Gastroesophageal sphincter (tissue), 4 donors: ENCODE results near the gene FGFR4. TPM values are rescaled to one million over a fixed set of nuclear protein-coding genes. Genes with fewer than 3 reads are reported as not detected.
A peak's percentile ranks its signal among the peaks of the same experiment; 100 is the strongest.

Experiments used
- ATAC-seq: fragments of 150-250 bp; one replicate; pipeline ENCODE4 v1.9.1; 2016; ENCODE audit warnings: mild to moderate bottlenecking, moderate library complexity
- H3K27ac ChIP-seq, 4 donors: fragments of 200-600 bp; sonication (generic) in 3 of 4; 1 replicate in 3 of 4; 2 replicates in 1 of 4; pipeline ENCODE4 v1.5.1; 2016 to 2019
- H3K27me3 ChIP-seq: fragments of 200-600 bp; sonication (generic); one replicate; pipeline ENCODE4 v1.5.1; 2019
- H3K36me3 ChIP-seq, 2 donors: fragments of 200-600 bp; sonication (generic); one replicate each; pipeline ENCODE4 v1.5.1; 2019; ENCODE audit warnings: control low read depth in 1 of 2
- H3K4me1 ChIP-seq, 3 donors: fragments of 200-600 bp; sonication (generic); 1 replicate in 2 of 3; 2 replicates in 1 of 3; pipeline ENCODE4 v1.5.1; 2016 to 2019; ENCODE audit warnings: control low read depth in 2 of 3
- H3K4me3 ChIP-seq, 2 donors: fragments of 200-600 bp; sonication (generic); one replicate each; pipeline ENCODE4 v1.5.1; 2019; ENCODE audit warnings: mild to moderate bottlenecking in 1 of 2, moderate library complexity in 1 of 2
- H3K9me3 ChIP-seq, 3 donors: fragments of 200-600 bp; sonication (generic); one replicate each; pipeline ENCODE4 v1.5.1; 2017 to 2019; ENCODE audit warnings: control low read depth in 2 of 3
- CTCF ChIP-seq, 4 experiments: fragments of 200-600 bp in 2 of 4; fragments of 450-650 bp in 2 of 4; sonication (generic) in 1 of 4; IDR thresholded peaks; one replicate each; pipeline ENCODE4 v1.5.1; 2017 to 2019; ENCODE audit warnings: antibody characterized with exemption in 4 of 4, mild to moderate bottlenecking in 2 of 4, moderate library complexity in 2 of 4
- EP300 ChIP-seq: sonication (generic); formaldehyde crosslinking; IDR thresholded peaks from one replicate; pipeline ENCODE4 v1.6.1; 2017; ENCODE audit warnings: antibody characterized with exemption, mild to moderate bottlenecking
- POLR2A ChIP-seq, 2 donors: fragments of 450-650 bp; IDR thresholded peaks; one replicate each; pipeline ENCODE4 v1.6.1; 2017; ENCODE audit warnings: antibody characterized with exemption in 2 of 2, mild to moderate bottlenecking in 2 of 2, moderate library complexity in 1 of 2
- POLR2AphosphoS5 ChIP-seq: sonication (generic); formaldehyde crosslinking; IDR thresholded peaks from one replicate; pipeline ENCODE4 v1.6.1; 2017; ENCODE audit warnings: antibody characterized with exemption
- WGBS, 2 donors: methylation state at CpG; one replicate each; pipeline ENCODE4 v1.1.5; 2018; ENCODE audit warnings: low coverage in 1 of 2; 5-methylcytosine and 5-hydroxymethylcytosine counted together
- total RNA-seq, 4 donors: library from RNA; depleted of rRNA; stranded (reverse); fragments of >200 nt; gene quantifications; one replicate each; pipeline ENCODE4 v1.1.0, GENCODE V29; 2016

The FGFR4 gene
- total RNA-seq, 4 donors from 2014 or later = 3.0 to 7.4 (median 6.6) TPM

GRCh38 chr5:177089127-177089526 lies 2.4 kb downstream of the FGFR4 start:
- peak; percentile 67 for ATAC-seq
- H3K27me3 ChIP-seq = peaks cover 71% of the 10 kb centered on the region
- H3K27ac ChIP-seq = peak overlapping the region in 1 of 4 donors; percentile 19

GRCh38 chr5:177089825-177090641 lies 3.3 kb downstream of the FGFR4 start:
- peaks cover 64% of the 10 kb centered on the region for H3K27me3 ChIP-seq
- 54 to 93% methylated on average over 3 to 5 of the region's 21 CpGs for WGBS, 2 donors
- H3K27ac ChIP-seq = no peak overlapping the region
- no peak for TF ChIP-seq EP300
- no peak for TF ChIP-seq CTCF (IDR thresholded peaks at IDR 0.05)
- no peak for TF ChIP-seq POLR2AphosphoS5
- no peak for TF ChIP-seq POLR2A (IDR thresholded peaks at IDR 0.05)
- peaks cover 0 to 56% (median 8%) of the 10 kb centered on the region in 3 donors for H3K4me1 ChIP-seq
- H3K36me3 ChIP-seq = no peaks in the 10 kb centered on the region
- H3K9me3 ChIP-seq = no peaks in the 10 kb centered on the region
- ATAC-seq = no peak
- no peak overlapping the region for H3K4me3 ChIP-seq

More at GRCh38 chr5:177089127-177089526, 2.4 kb downstream of the FGFR4 start:
- Histone ChIP-seq H3K4me3 (no peak overlapping the region), H3K36me3 (no peaks in the 10 kb centered on the region), H3K4me1 (peaks cover 0 to 47% (median 4%) of the 10 kb centered on the region in 3 donors), H3K9me3 (no peaks in the 10 kb centered on the region)
- 70 to 72% methylated on average over 2 to 3 of the region's 5 CpGs for WGBS, 2 donors
- no peak for TF ChIP-seq POLR2AphosphoS5
- TF ChIP-seq CTCF (IDR thresholded peaks at IDR 0.05) = no peak
- TF ChIP-seq EP300 = no peak
- TF ChIP-seq POLR2A (IDR thresholded peaks at IDR 0.05) = no peak

GRCh38 chr5:177090813-177091212 lies 4.1 kb downstream of the FGFR4 start:
- Histone ChIP-seq H3K4me1 (peaks cover 0 to 64% (median 11%) of the 10 kb centered on the region in 3 donors), H3K36me3 (no peaks in the 10 kb centered on the region), H3K27ac (no peak overlapping the region), H3K9me3 (no peaks in the 10 kb centered on the region), H3K27me3 (peaks cover 60% of the 10 kb centered on the region), H3K4me3 (no peak overlapping the region)
- ATAC-seq = no peak
- WGBS, 2 donors = 90 to 93% methylated on average over 2 to 5 of the region's 13 CpGs
- TF ChIP-seq POLR2A (IDR thresholded peaks at IDR 0.05) (no peak), POLR2AphosphoS5 (no peak), EP300 (no peak), CTCF (IDR thresholded peaks at IDR 0.05) (no peak)

GRCh38 chr5:177091232-177091631 lies 4.5 kb downstream of the FGFR4 start:
- H3K27ac ChIP-seq = no peak overlapping the region
- no peaks in the 10 kb centered on the region for H3K36me3 ChIP-seq
- peaks cover 0 to 62% (median 11%) of the 10 kb centered on the region in 3 donors for H3K4me1 ChIP-seq
- no peak overlapping the region for H3K4me3 ChIP-seq
- H3K27me3 ChIP-seq = peaks cover 58% of the 10 kb centered on the region
- WGBS, 2 donors = 88% methylated on average over 1 of the region's 3 CpGs; no CpG with 5 or more reads in 1 of the 2 donors
- no peak for TF ChIP-seq EP300
- no peak for TF ChIP-seq CTCF (IDR thresholded peaks at IDR 0.05)
- TF ChIP-seq POLR2AphosphoS5 = no peak
- TF ChIP-seq POLR2A (IDR thresholded peaks at IDR 0.05) = no peak
- ATAC-seq = no peak
- no peaks in the 10 kb centered on the region for H3K9me3 ChIP-seq
